ENCODE results near the gene RAB34.
A peak's percentile ranks its signal among the peaks of the same experiment; 100 is the strongest.

- TF ChIP-seq POLR2AphosphoS5 (IDR thresholded peaks at IDR 0.05; ENCODE audit: borderline replicate concordance, low read depth, low read length) (peak; percentile 4; the same call in 1 of the 2 replicates), EZH2 (IDR thresholded peaks at IDR 0.05) (no peak)
These were observed 8.1 kb upstream of the RAB34 start for GRCh38 chr17:28725660-28726225.

Measured in SK-N-MC (cell line).